ENCODE data around the gene SBNO2.

The SBNO2 gene

GRCh38 chr19:1153891-1154730 lies 20.0 kb downstream of the SBNO2 start:
- DNase-seq (ENCODE audit: low read depth in 2 of 2), result no peak

GRCh38 chr19:1151917-1152587 lies 22.0 kb downstream of the SBNO2 start:
- no peak for DNase-seq (ENCODE audit: low read depth in 2 of 2)

- no peak for DNase-seq (ENCODE audit: low read depth in 2 of 2)
Measured at GRCh38 chr19:1151037-1151724, 22.9 kb downstream of the SBNO2 start.

- no peak for DNase-seq (ENCODE audit: low read depth in 2 of 2)
Measured at GRCh38 chr19:1150333-1151036, 23.6 kb downstream of the SBNO2 start.

GRCh38 chr19:1149259-1150045 lies 24.6 kb downstream of the SBNO2 start:
- no peak for DNase-seq (ENCODE audit: low read depth in 2 of 2)

- no peak for DNase-seq (ENCODE audit: low read depth in 2 of 2)
Measured at GRCh38 chr19:1147934-1148549, 26.0 kb downstream of the SBNO2 start.

GRCh38 chr19:1146858-1147780 lies 26.9 kb downstream of the SBNO2 start:
- DNase-seq (ENCODE audit: low read depth in 2 of 2), result no peak

GRCh38 chr19:1146412-1146699 lies 27.7 kb downstream of the SBNO2 start:
- no peak for DNase-seq (ENCODE audit: low read depth in 2 of 2)

- no peak for DNase-seq (ENCODE audit: low read depth in 2 of 2)
Measured at GRCh38 chr19:1145635-1146411, 28.2 kb downstream of the SBNO2 start.

GRCh38 chr19:1144741-1145140 lies 29.3 kb downstream of the SBNO2 start:
- no peak for DNase-seq (ENCODE audit: low read depth in 2 of 2)

- no peak for DNase-seq (ENCODE audit: low read depth in 2 of 2)
Measured at GRCh38 chr19:1143828-1144399, 30.2 kb downstream of the SBNO2 start.

GRCh38 chr19:1141944-1142343 lies 32.1 kb downstream of the SBNO2 start:
- DNase-seq (ENCODE audit: low read depth in 2 of 2), result no peak

GRCh38 chr19:1140272-1141027 lies 33.6 kb downstream of the SBNO2 start:
- DNase-seq (ENCODE audit: low read depth in 2 of 2), result no peak

- no peak for DNase-seq (ENCODE audit: low read depth in 2 of 2)
Measured at GRCh38 chr19:1139126-1139525, 34.9 kb downstream of the SBNO2 start.

GRCh38 chr19:1138121-1138520 lies 35.9 kb downstream of the SBNO2 start:
- DNase-seq (ENCODE audit: low read depth in 2 of 2), result no peak

GRCh38 chr19:1136621-1137317 lies 37.3 kb downstream of the SBNO2 start:
- no peak for DNase-seq (ENCODE audit: low read depth in 2 of 2)

- no peak for DNase-seq (ENCODE audit: low read depth in 2 of 2)
Measured at GRCh38 chr19:1136201-1136600, 37.9 kb downstream of the SBNO2 start.

Measured in activated CD8-positive, alpha-beta memory T cell treated with anti-CD3 and anti-CD28 coated beads for 4 hours (primary cell).